Heart right ventricle (tissue), 16 donors: ENCODE measurements around the gene ZFYVE26. TPM values are rescaled to one million over a fixed set of nuclear protein-coding genes. Genes with fewer than 3 reads are reported as not detected.

ENCODE experiments used
- ATAC-seq, 8 donors: fragments of 200-7000 bp; cut with Tn5 transposase; one replicate each; pipeline ENCODE4 v1.9.1; 2020; ENCODE audit warnings: mild to moderate bottlenecking in 8 of 8, moderate library complexity in 8 of 8, moderate number of reproducible peaks in 1 of 8
- DNase-seq, 2 donors: peaks; one replicate each; pipeline ENCODE4 v3.0.0-alpha.2; 2020
- H3K27ac ChIP-seq, 10 donors: fragments of 200-600 bp; sonication (generic) in 2 of 10; one replicate each; pipeline versions ENCODE4 v1.5.0 to v1.8.0; 2020 to 2022; ENCODE audit warnings: mild to moderate bottlenecking in 3 of 10
- H3K27me3 ChIP-seq, 7 donors: fragments of 200-600 bp; one replicate each; pipeline ENCODE4 v1.8.0; 2021 to 2022; ENCODE audit warnings: mild to moderate bottlenecking in 2 of 7
- H3K36me3 ChIP-seq, 9 donors: fragments of 200-600 bp; sonication (generic) in 1 of 9; one replicate each; pipeline versions ENCODE4 v1.5.0 to v1.8.0; 2020 to 2022; ENCODE audit warnings: mild to moderate bottlenecking in 2 of 9
- H3K4me1 ChIP-seq, 9 donors: fragments of 200-600 bp; sonication (generic) in 1 of 9; one replicate each; pipeline versions ENCODE4 v1.5.0 to v1.8.0; 2020 to 2022; ENCODE audit warnings: mild to moderate bottlenecking in 4 of 9
- H3K4me3 ChIP-seq, 10 donors: fragments of 200-600 bp; sonication (generic) in 2 of 10; one replicate each; pipeline versions ENCODE4 v1.5.0 to v1.8.0; 2020 to 2022; ENCODE audit warnings: mild to moderate bottlenecking in 7 of 10, moderate library complexity in 2 of 10
- H3K9me3 ChIP-seq, 11 donors: fragments of 200-600 bp in 10 of 11; sonication (generic) in 2 of 11; one replicate each; pipeline versions ENCODE4 v1.5.0 to v1.8.0; 2013 to 2022; ENCODE audit warnings: mild to moderate bottlenecking in 2 of 11, control low read depth in 1 of 11, moderate library complexity in 1 of 11
- WGBS, 2 donors: extraction: QIAGEN DNeasy Blood & Tissue Kit; methylation state at CpG; one replicate each; pipeline ENCODE4 v1.1.7; 2013; ENCODE audit warnings: inconsistent platforms in 1 of 2; 5-methylcytosine and 5-hydroxymethylcytosine counted together
- intact Hi-C, 10 donors: fragments of 100-400 bp; cut with DNase I; formaldehyde crosslinking; loops; one replicate each; pipeline versions ENCODE4 v1.11.1 to v1.14.2; 2022
- polyA plus RNA-seq, 2 donors: library from polyadenylated mRNA; stranded (reverse); fragments of 200-250 nt; gene quantifications; one replicate each; pipeline ENCODE4 v1.2.3, GENCODE V29; 2013
- total RNA-seq, 10 donors: library from RNA; stranded (reverse); fragmentation: NEBNext Ultra II Directional in 3 of 10; extraction: Animal tissue kit (Norgen Biotek cat#: 25700) in 3 of 10; gene quantifications; one replicate each; pipeline versions ENCODE4 v1.2.1 to v1.2.4, GENCODE V29; 2021 to 2023
- TF ChIP-seq, protein P1 (sequence below), 9 donors: fragments of 200-600 bp; sonication (generic) in 2 of 9; IDR thresholded peaks; one replicate each; pipeline versions ENCODE4 v1.5.0 to v1.8.0; 2021 to 2022; ENCODE audit warnings: antibody characterized with exemption in 9 of 9, mild to moderate bottlenecking in 5 of 9, moderate library complexity in 1 of 9
- donor health status: Arrhythmogenic right ventricular cardiomyopathy.
- donor health status: ischemic (EF 13 %, LVEDD 7.1; RV severe dilation, severe dysfunction).
- donor health status: healthy with polysubstance abuse.
- donor health status: DM: no; HTN: yes; CAD: no.
- donor health status: DM: no; HTN: no; CAD: no.
- donor health status: ischemic (EF 25% LVEDD 6.9; RV normal size, moderate dysfunction).
- donor health status: ischemic (EF 25% LVEDD 5.7; RV mildly dilated, moderate dysfunction).
- donor health status: healthy.
- donor health status: DM: yes; HTN: yes; CAD: no.
- donor health status: Ischemic cardiomyopathy.
- donor health status: ischemic (EF 35%, LVEDD 5.7; RV mildly dilated, moderate dysfunction).
- donor health status: nonischemic (EF 11% LVEDD 7.7; RV severe dilation, severe dysfunction).
- donor health status: DM: yes; HTN: yes; CAD: no.
- donor health status: PGD.
- donor health status: ischemic (EF 29% LVEDD 5.4; RV normal size, mild dysfunction).
- donor health status: nonischemic (EF 23%, LVEDD 6.1; RV moderate dilation, normal function).

The ZFYVE26 gene
- total and polyA plus RNA-seq, 12 donors = 2.8 to 17.9 (median 14.6) TPM

DNA sequence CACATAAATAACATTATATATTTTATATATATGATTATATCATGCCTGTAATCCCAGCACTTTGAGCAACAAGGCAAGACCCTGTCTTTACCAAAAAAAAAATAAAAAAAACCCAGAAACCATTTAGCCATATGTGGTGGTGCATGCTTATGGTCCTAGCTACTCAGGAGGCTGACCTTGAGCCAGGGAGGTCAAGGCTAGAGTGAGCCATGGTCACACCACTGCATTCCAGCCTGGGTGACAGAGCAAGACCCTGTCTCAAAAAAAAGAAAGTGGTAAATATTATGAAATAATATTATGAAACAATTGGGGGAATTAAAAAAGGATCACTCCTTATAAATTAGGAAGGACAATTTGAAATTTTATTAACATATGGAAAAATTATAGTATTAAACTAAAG lies 19.2 kb upstream of the ZFYVE26 start:
- intact Hi-C loops = loop anchor here in 6 of 10 donors (5.0 to 10.0 kb wide), 5 partner anchors 417 to 1007 kb away; no protein-coding TSS in a partner anchor
- Histone ChIP-seq H3K4me1 (no peaks in the 10 kb centered on the region), H3K9me3 (no peaks in the 10 kb centered on the region), H3K4me3 (no peak overlapping the region), H3K36me3 (peaks cover 0 to 24% (median 0%) of the 10 kb centered on the region in 9 donors), H3K27ac (no peak overlapping the region), H3K27me3 (no peaks in the 10 kb centered on the region)
- TF ChIP-seq, protein P1, sequence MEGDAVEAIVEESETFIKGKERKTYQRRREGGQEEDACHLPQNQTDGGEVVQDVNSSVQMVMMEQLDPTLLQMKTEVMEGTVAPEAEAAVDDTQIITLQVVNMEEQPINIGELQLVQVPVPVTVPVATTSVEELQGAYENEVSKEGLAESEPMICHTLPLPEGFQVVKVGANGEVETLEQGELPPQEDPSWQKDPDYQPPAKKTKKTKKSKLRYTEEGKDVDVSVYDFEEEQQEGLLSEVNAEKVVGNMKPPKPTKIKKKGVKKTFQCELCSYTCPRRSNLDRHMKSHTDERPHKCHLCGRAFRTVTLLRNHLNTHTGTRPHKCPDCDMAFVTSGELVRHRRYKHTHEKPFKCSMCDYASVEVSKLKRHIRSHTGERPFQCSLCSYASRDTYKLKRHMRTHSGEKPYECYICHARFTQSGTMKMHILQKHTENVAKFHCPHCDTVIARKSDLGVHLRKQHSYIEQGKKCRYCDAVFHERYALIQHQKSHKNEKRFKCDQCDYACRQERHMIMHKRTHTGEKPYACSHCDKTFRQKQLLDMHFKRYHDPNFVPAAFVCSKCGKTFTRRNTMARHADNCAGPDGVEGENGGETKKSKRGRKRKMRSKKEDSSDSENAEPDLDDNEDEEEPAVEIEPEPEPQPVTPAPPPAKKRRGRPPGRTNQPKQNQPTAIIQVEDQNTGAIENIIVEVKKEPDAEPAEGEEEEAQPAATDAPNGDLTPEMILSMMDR (IDR thresholded peaks at IDR 0.05) = no peak
- ATAC-seq (no peak), DNase-seq (no peak)

DNA sequence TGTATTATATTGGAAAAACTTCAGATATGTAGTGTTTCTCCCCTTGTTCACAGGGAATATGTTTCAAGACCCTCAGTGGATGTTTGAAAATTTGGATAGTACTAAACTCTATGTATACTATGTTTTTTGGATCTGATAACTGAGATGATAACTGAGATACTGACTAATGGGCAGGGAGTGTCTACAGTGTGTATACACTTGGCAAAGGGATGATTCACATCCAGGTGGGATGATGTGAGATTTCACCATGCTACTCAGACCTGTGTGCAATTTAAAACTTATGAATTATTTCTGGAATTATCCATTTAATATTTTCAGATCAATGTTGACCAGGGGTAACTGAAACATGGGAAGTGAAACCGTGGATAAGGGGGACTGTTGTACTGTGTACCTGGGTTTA lies 17.0 kb upstream of the ZFYVE26 start:
- H3K4me3 ChIP-seq = no peak overlapping the region
- no peaks in the 10 kb centered on the region for H3K27me3 ChIP-seq
- peaks cover 0 to 24% (median 0%) of the 10 kb centered on the region in 9 donors for H3K36me3 ChIP-seq
- no peak overlapping the region for H3K27ac ChIP-seq
- DNase-seq (no peak), ATAC-seq (no peak)
- intact Hi-C loops = loop anchor here in 1 of 10 donors (10.0 kb wide), 1 partner anchor 991 kb away; no protein-coding TSS in a partner anchor
- no peaks in the 10 kb centered on the region for H3K4me1 ChIP-seq
- peaks cover 0 to 6% (median 0%) of the 10 kb centered on the region in 11 donors for H3K9me3 ChIP-seq
- 94 to 97% methylated on average over 1 of the region's 1 CpG for WGBS, 2 donors
- TF ChIP-seq, protein P1 (IDR thresholded peaks at IDR 0.05) = no peak

DNA sequence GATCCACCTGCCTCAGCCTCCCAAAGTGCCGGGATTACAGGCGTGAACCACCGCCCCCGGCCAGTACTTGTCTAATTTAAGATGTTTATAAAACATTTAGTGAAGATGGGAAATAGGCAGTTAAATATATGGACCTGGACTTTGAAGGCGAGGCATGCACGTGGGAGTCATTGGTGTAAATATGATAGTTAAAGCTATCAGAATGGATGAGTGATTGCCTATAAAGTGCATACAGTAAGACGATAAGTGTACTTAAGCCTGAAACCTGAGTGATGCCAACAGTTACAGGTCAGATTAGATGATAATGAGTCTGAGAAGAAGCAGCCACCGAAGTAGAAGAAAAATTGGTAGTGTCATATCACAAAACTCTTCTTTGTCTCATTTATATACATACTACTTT lies 14.7 kb upstream of the ZFYVE26 start:
- H3K27ac ChIP-seq = no peak overlapping the region
- no peaks in the 10 kb centered on the region for H3K27me3 ChIP-seq
- 93% methylated on average over 8 of the region's 8 CpGs for WGBS, 2 donors
- H3K4me1 ChIP-seq = no peaks in the 10 kb centered on the region
- TF ChIP-seq, protein P1 (IDR thresholded peaks at IDR 0.05) = no peak
- DNase-seq = no peak
- no peak overlapping the region for H3K4me3 ChIP-seq
- no peak for ATAC-seq
- intact Hi-C loops = loop anchor here in 1 of 10 donors (10.0 kb wide), 1 partner anchor 994 kb away; no protein-coding TSS in a partner anchor
- H3K9me3 ChIP-seq = peaks cover 0 to 8% (median 0%) of the 10 kb centered on the region in 11 donors
- peaks cover 0 to 33% (median 0%) of the 10 kb centered on the region in 9 donors for H3K36me3 ChIP-seq

DNA sequence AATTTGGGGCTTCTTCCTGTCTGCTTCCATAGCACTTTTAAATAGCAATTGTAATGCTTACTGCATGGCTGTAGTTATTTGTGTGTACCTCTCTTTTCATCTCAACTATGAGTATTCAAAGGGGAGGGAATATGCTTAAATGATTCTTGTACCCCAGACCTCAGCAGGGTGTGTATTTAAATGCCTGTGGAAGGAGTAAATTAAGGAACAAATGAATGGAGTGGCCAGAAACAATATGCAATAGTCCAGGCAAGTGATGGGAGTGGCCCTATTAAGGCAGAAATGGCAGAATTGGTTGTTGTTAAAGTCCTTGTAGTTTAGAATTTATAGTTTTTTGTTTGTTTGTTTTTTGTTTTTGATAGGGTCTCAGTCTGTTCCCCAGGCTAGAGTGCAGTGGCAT lies 4.7 kb upstream of the ZFYVE26 start:
- Histone ChIP-seq H3K4me3 (no peak overlapping the region), H3K27me3 (no peaks in the 10 kb centered on the region), H3K4me1 (peaks cover 0 to 40% (median 7%) of the 10 kb centered on the region in 9 donors), H3K36me3 (peaks cover 0 to 26% (median 0%) of the 10 kb centered on the region in 9 donors), H3K9me3 (no peaks in the 10 kb centered on the region), H3K27ac (peak overlapping the region in 1 of 10 donors; percentile 87)
- ATAC-seq (no peak), DNase-seq (no peak)
- TF ChIP-seq, protein P1 (IDR thresholded peaks at IDR 0.05) = no peak
- intact Hi-C loops = no loop called here
